H1 (cell line): ENCODE data around the gene OPALIN. TPM values are rescaled to one million over a fixed set of nuclear protein-coding genes. Genes with fewer than 3 reads are reported as not detected.

ENCODE experiments used
- BRCA1 ChIP-seq: IDR thresholded peaks from 2 replicates; pipeline ENCODE4 v1.6.1; 2012; ENCODE audit warnings: low read depth, low read length, improper control_type of control experiment
- GABPA ChIP-seq: IDR thresholded peaks from 2 replicates; pipeline ENCODE4 v1.6.1; 2011; ENCODE audit warnings: mild to moderate bottlenecking, low read length, moderate library complexity, borderline replicate concordance; ENCODE audit not compliant: insufficient read depth
- JUN ChIP-seq: IDR thresholded peaks from 2 replicates; pipeline ENCODE4 v1.6.1; 2011; ENCODE audit warnings: low read depth, mild to moderate bottlenecking, improper control_type of control experiment, low read length
- KDM5A ChIP-seq: fragments of 200-600 bp; IDR thresholded peaks from 2 replicates; pipeline ENCODE4 v1.7.1; 2012; ENCODE audit warnings: mild to moderate bottlenecking, low read length, inconsistent platforms, mixed read lengths
- POU5F1 ChIP-seq: IDR thresholded peaks from 2 replicates; pipeline ENCODE4 v1.6.1; 2011; ENCODE audit warnings: low read depth, mild to moderate bottlenecking, low read length, moderate library complexity
- SIRT6 ChIP-seq: IDR thresholded peaks from one replicate; pipeline ENCODE4 v1.7.1; 2012; ENCODE audit warnings: low read length, inconsistent platforms
- SP1 ChIP-seq: IDR thresholded peaks from 2 replicates; pipeline ENCODE4 v1.6.1; 2011; ENCODE audit warnings: low read depth, low read length
- YY1 ChIP-seq: IDR thresholded peaks from 2 replicates; pipeline ENCODE4 v1.6.1; 2011; ENCODE audit warnings: low read depth, mild to moderate bottlenecking, low read length
- ZNF274 ChIP-seq: IDR thresholded peaks from 2 replicates; pipeline ENCODE4 v1.7.0; 2012; ENCODE audit warnings: low read length, borderline replicate concordance; ENCODE audit errors: extremely low read depth
- polyA plus RNA-seq, 7 experiments: library from polyadenylated mRNA; depleted of rRNA in 3 of 7; stranded (reverse) in 5 of 7; unstranded in 2 of 7; fragments of >200 nt in 5 of 7; fragments of 200-250 nt in 2 of 7; gene quantifications; 1 replicate in 5 of 7; 2 replicates in 1 of 7; 4 replicates in 1 of 7; pipeline versions ENCODE4 v1.2.1 to v1.2.3, GENCODE V29; 2011 to 2013; ENCODE audit warnings: missing spikeins in 2 of 7, mixed read lengths in 2 of 7
- total RNA-seq: library from RNA; stranded (reverse); fragmentation: NEBNext Ultra II Directional; extraction: Animal tissue kit (Norgen Biotek cat#: 25700); gene quantifications from 2 replicates; pipeline ENCODE4 v1.2.1, GENCODE V29; 2021
- TF ChIP-seq, protein P1 (sequence below): fragments of 300-600 bp; sonication (generic); IDR thresholded peaks from 2 replicates; pipeline ENCODE4 v1.7.1; 2012; ENCODE audit warnings: low read length, moderate library complexity, mild to moderate bottlenecking, inconsistent platforms; ENCODE audit not compliant: insufficient replicate concordance
- TF ChIP-seq, protein P2 (sequence below): IDR thresholded peaks from 2 replicates; pipeline ENCODE4 v1.6.1; 2011; ENCODE audit warnings: low read depth, mild to moderate bottlenecking, low read length; ENCODE audit not compliant: insufficient read depth

The OPALIN gene
- total and polyA plus RNA-seq, 2 of the 8 experiments (the other 6 are each of a cell fraction or from before 2014, with no cell fraction given), result 0.03 TPM; not detected in 1

DNA sequence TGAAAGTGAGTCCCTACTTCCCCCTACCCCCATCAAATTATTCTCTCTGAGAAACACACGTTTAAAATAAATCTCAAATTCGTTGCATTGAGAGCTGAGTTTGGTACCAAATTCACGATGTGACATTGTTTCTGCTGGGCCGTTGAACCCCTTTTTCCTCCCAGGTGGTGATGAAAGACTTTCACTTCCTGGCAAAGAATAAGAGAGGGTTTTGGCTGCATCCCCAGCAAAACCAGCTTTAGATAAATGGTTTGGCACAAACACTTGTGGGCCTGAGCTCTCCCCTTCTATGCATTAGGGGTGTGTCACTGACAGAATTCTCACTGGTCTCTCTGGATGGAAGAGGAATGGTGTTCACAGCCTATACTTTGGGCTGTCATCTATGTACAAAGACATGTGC is 63.3 kb downstream of the OPALIN start (continued):
- TF ChIP-seq, protein P1, sequence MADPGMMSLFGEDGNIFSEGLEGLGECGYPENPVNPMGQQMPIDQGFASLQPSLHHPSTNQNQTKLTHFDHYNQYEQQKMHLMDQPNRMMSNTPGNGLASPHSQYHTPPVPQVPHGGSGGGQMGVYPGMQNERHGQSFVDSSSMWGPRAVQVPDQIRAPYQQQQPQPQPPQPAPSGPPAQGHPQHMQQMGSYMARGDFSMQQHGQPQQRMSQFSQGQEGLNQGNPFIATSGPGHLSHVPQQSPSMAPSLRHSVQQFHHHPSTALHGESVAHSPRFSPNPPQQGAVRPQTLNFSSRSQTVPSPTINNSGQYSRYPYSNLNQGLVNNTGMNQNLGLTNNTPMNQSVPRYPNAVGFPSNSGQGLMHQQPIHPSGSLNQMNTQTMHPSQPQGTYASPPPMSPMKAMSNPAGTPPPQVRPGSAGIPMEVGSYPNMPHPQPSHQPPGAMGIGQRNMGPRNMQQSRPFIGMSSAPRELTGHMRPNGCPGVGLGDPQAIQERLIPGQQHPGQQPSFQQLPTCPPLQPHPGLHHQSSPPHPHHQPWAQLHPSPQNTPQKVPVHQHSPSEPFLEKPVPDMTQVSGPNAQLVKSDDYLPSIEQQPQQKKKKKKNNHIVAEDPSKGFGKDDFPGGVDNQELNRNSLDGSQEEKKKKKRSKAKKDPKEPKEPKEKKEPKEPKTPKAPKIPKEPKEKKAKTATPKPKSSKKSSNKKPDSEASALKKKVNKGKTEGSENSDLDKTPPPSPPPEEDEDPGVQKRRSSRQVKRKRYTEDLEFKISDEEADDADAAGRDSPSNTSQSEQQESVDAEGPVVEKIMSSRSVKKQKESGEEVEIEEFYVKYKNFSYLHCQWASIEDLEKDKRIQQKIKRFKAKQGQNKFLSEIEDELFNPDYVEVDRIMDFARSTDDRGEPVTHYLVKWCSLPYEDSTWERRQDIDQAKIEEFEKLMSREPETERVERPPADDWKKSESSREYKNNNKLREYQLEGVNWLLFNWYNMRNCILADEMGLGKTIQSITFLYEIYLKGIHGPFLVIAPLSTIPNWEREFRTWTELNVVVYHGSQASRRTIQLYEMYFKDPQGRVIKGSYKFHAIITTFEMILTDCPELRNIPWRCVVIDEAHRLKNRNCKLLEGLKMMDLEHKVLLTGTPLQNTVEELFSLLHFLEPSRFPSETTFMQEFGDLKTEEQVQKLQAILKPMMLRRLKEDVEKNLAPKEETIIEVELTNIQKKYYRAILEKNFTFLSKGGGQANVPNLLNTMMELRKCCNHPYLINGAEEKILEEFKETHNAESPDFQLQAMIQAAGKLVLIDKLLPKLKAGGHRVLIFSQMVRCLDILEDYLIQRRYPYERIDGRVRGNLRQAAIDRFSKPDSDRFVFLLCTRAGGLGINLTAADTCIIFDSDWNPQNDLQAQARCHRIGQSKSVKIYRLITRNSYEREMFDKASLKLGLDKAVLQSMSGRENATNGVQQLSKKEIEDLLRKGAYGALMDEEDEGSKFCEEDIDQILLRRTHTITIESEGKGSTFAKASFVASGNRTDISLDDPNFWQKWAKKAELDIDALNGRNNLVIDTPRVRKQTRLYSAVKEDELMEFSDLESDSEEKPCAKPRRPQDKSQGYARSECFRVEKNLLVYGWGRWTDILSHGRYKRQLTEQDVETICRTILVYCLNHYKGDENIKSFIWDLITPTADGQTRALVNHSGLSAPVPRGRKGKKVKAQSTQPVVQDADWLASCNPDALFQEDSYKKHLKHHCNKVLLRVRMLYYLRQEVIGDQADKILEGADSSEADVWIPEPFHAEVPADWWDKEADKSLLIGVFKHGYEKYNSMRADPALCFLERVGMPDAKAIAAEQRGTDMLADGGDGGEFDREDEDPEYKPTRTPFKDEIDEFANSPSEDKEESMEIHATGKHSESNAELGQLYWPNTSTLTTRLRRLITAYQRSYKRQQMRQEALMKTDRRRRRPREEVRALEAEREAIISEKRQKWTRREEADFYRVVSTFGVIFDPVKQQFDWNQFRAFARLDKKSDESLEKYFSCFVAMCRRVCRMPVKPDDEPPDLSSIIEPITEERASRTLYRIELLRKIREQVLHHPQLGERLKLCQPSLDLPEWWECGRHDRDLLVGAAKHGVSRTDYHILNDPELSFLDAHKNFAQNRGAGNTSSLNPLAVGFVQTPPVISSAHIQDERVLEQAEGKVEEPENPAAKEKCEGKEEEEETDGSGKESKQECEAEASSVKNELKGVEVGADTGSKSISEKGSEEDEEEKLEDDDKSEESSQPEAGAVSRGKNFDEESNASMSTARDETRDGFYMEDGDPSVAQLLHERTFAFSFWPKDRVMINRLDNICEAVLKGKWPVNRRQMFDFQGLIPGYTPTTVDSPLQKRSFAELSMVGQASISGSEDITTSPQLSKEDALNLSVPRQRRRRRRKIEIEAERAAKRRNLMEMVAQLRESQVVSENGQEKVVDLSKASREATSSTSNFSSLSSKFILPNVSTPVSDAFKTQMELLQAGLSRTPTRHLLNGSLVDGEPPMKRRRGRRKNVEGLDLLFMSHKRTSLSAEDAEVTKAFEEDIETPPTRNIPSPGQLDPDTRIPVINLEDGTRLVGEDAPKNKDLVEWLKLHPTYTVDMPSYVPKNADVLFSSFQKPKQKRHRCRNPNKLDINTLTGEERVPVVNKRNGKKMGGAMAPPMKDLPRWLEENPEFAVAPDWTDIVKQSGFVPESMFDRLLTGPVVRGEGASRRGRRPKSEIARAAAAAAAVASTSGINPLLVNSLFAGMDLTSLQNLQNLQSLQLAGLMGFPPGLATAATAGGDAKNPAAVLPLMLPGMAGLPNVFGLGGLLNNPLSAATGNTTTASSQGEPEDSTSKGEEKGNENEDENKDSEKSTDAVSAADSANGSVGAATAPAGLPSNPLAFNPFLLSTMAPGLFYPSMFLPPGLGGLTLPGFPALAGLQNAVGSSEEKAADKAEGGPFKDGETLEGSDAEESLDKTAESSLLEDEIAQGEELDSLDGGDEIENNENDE, result no peak
- no peak for TF ChIP-seq JUN
- no peak for TF ChIP-seq ZNF274
- no peak for TF ChIP-seq KDM5A
- no peak for TF ChIP-seq POU5F1
- TF ChIP-seq, protein P2, sequence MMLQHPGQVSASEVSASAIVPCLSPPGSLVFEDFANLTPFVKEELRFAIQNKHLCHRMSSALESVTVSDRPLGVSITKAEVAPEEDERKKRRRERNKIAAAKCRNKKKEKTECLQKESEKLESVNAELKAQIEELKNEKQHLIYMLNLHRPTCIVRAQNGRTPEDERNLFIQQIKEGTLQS, result no peak
- TF ChIP-seq BRCA1, result no peak
- no peak for TF ChIP-seq GABPA
- TF ChIP-seq SIRT6, result no peak
- no peak for TF ChIP-seq YY1
- no peak for TF ChIP-seq SP1
- TF ChIP-seq, all 59 proteins: peak for 0
